H9 (cell line): ENCODE data around the gene RPL21. TPM values are rescaled to one million over a fixed set of nuclear protein-coding genes. Genes with fewer than 3 reads are reported as not detected.

Source experiments
- DNase-seq: peaks from one replicate; pipeline ENCODE4 v3.0.0-alpha.2; 2017
- H2AFZ ChIP-seq: one replicate; pipeline ENCODE4 v1.6.1; 2013; ENCODE audit warnings: mild to moderate bottlenecking, low read length, control low read depth, moderate library complexity
- H2AK5ac ChIP-seq: 2 replicates; pipeline ENCODE4 v1.6.1; 2013; ENCODE audit warnings: low read length, control low read depth, mixed read lengths; ENCODE audit not compliant: insufficient read length
- H2BK120ac ChIP-seq: one replicate; pipeline ENCODE4 v1.6.1; 2013; ENCODE audit warnings: low read depth, mild to moderate bottlenecking, low read length, control low read depth, inconsistent platforms; ENCODE audit not compliant: poor library complexity, severe bottlenecking
- H2BK12ac ChIP-seq: 2 replicates; pipeline ENCODE4 v1.6.1; 2013; ENCODE audit warnings: low read length, control low read depth, mixed read lengths, low read depth; ENCODE audit not compliant: insufficient read length
- H2BK15ac ChIP-seq: 2 replicates; pipeline ENCODE4 v1.6.1; 2013; ENCODE audit warnings: low read depth, low read length, control low read depth
- H2BK20ac ChIP-seq: one replicate; pipeline ENCODE4 v1.6.1; 2013; ENCODE audit warnings: low read depth, mild to moderate bottlenecking, low read length, control low read depth, inconsistent platforms; ENCODE audit not compliant: poor library complexity, severe bottlenecking
- H2BK5ac ChIP-seq: 2 replicates; pipeline ENCODE4 v1.6.1; 2013; ENCODE audit warnings: low read length, control low read depth, mixed read lengths; ENCODE audit not compliant: insufficient read length
- H3K14ac ChIP-seq: 2 replicates; pipeline ENCODE4 v1.6.1; 2013; ENCODE audit warnings: low read length, control low read depth; ENCODE audit not compliant: insufficient read depth
- H3K18ac ChIP-seq: 2 replicates; pipeline ENCODE4 v1.6.1; 2013; ENCODE audit warnings: low read depth, mild to moderate bottlenecking, mixed read lengths, low read length, control low read depth; ENCODE audit not compliant: insufficient read length
- H3K23ac ChIP-seq: 2 replicates; pipeline ENCODE4 v1.6.1; 2013; ENCODE audit warnings: low read length, control low read depth, mixed read lengths, low read depth; ENCODE audit not compliant: insufficient read length
- H3K23me2 ChIP-seq: 2 replicates; pipeline ENCODE4 v1.6.1; 2013; ENCODE audit warnings: low read depth, mild to moderate bottlenecking, mixed read lengths, low read length, control low read depth; ENCODE audit not compliant: insufficient read length, poor library complexity, severe bottlenecking
- H3K27ac ChIP-seq: 2 replicates; pipeline ENCODE4 v1.5.1; 2013; ENCODE audit warnings: low read length, control low read depth, mixed read lengths, low read depth; ENCODE audit not compliant: insufficient read length
- H3K27me3 ChIP-seq: 2 replicates; pipeline ENCODE4 v1.6.1; 2013; ENCODE audit warnings: low read length, control low read depth, inconsistent platforms; ENCODE audit not compliant: insufficient read depth
- H3K4ac ChIP-seq: 2 replicates; pipeline ENCODE4 v1.6.1; 2013; ENCODE audit warnings: low read depth, mild to moderate bottlenecking, control low read depth, inconsistent platforms, low read length, moderate library complexity
- H3K4me1 ChIP-seq: 2 replicates; pipeline ENCODE4 v1.6.1; 2013; ENCODE audit warnings: low read length, control low read depth, inconsistent platforms; ENCODE audit not compliant: insufficient read depth
- H3K4me2 ChIP-seq: 2 replicates; pipeline ENCODE4 v1.6.1; 2013; ENCODE audit warnings: low read length, control low read depth, mixed read lengths; ENCODE audit not compliant: insufficient read length, insufficient read depth
- H3K56ac ChIP-seq: 2 replicates; pipeline ENCODE4 v1.6.1; 2013; ENCODE audit warnings: low read depth, mild to moderate bottlenecking, mixed read lengths, low read length, control low read depth; ENCODE audit not compliant: insufficient read length
- H3K79me1 ChIP-seq: 2 replicates; pipeline ENCODE4 v1.6.1; 2013; ENCODE audit warnings: low read depth, mild to moderate bottlenecking, moderate library complexity, low read length, control low read depth, inconsistent platforms; ENCODE audit not compliant: insufficient read depth, poor library complexity, severe bottlenecking
- H3K79me2 ChIP-seq: 2 replicates; pipeline ENCODE4 v1.6.1; 2013; ENCODE audit warnings: low read length, control low read depth, inconsistent platforms; ENCODE audit not compliant: insufficient read depth
- H3K9ac ChIP-seq: 2 replicates; pipeline ENCODE4 v1.6.1; 2013; ENCODE audit warnings: low read length, control low read depth, mixed read lengths; ENCODE audit not compliant: insufficient read length; ENCODE audit errors: extremely low read depth
- H3K9me3 ChIP-seq: one replicate; pipeline ENCODE4 v1.6.1; 2013; ENCODE audit warnings: low read depth, low read length, inconsistent platforms; ENCODE audit not compliant: control insufficient read depth
- H3T11ph ChIP-seq: one replicate; pipeline ENCODE4 v1.6.1; 2013; ENCODE audit warnings: mild to moderate bottlenecking, low read length, control low read depth, inconsistent platforms
- H4K20me1 ChIP-seq: one replicate; pipeline ENCODE4 v1.6.1; 2013; ENCODE audit not compliant: control insufficient read depth, insufficient read length, insufficient read depth
- H4K5ac ChIP-seq: 2 replicates; pipeline ENCODE4 v1.6.1; 2013; ENCODE audit warnings: low read depth, mild to moderate bottlenecking, mixed read lengths, low read length, control low read depth; ENCODE audit not compliant: insufficient read length
- H4K8ac ChIP-seq: replicated peaks from 2 replicates; pipeline ENCODE4 v1.6.1; 2013; ENCODE audit warnings: low read length, control low read depth, mixed read lengths, low read depth; ENCODE audit not compliant: insufficient read length
- H4K91ac ChIP-seq: 2 replicates; pipeline ENCODE4 v1.6.1; 2013; ENCODE audit warnings: low read depth, mild to moderate bottlenecking, moderate library complexity, mixed read lengths, low read length, control low read depth; ENCODE audit not compliant: insufficient read length
- H3K27ac Mint-ChIP-seq, 3 experiments: 2 replicates in 2 of 3; 3 replicates in 1 of 3; pipeline ENCODE4 v1.8.0; 2020 to 2021; ENCODE audit warnings: mixed read lengths in 3 of 3, mild to moderate bottlenecking in 1 of 3, moderate library complexity in 1 of 3
- H3K27me3 Mint-ChIP-seq: 2 replicates; pipeline ENCODE4 v1.8.0; 2021; ENCODE audit warnings: low read depth, mild to moderate bottlenecking, moderate library complexity, mixed read lengths
- H3K36me3 Mint-ChIP-seq, 3 experiments: 2 replicates in 2 of 3; 3 replicates in 1 of 3; pipeline ENCODE4 v1.8.0; 2020 to 2021; ENCODE audit warnings: low read depth in 3 of 3, mixed read lengths in 3 of 3; ENCODE audit not compliant: insufficient read depth in 1 of 3
- H3K4me1 Mint-ChIP-seq, 2 experiments: 2 replicates each; pipeline ENCODE4 v1.8.0; 2020; ENCODE audit warnings: mixed read lengths in 2 of 2
- H3K4me3 Mint-ChIP-seq, 2 experiments: 2 replicates in 1 of 2; 3 replicates in 1 of 2; pipeline ENCODE4 v1.8.0; 2020 to 2021; ENCODE audit warnings: mild to moderate bottlenecking in 2 of 2, mixed read lengths in 2 of 2, moderate library complexity in 1 of 2
- H3K9me3 Mint-ChIP-seq, 2 experiments: 2 replicates in 1 of 2; 3 replicates in 1 of 2; pipeline ENCODE4 v1.8.0; 2020; ENCODE audit warnings: mild to moderate bottlenecking in 2 of 2, mixed read lengths in 2 of 2, moderate library complexity in 1 of 2
- CTCF ChIP-seq: fragments of 200-600 bp; sonication (generic); conservative IDR thresholded peaks from 3 replicates; pipeline ENCODE4 v1.8.0; 2021; ENCODE audit warnings: antibody characterized with exemption, mild to moderate bottlenecking
- WGBS: extraction: QIAGEN DNeasy Blood & Tissue Kit; methylation state at CpG from one replicate; pipeline ENCODE4 v1.1.7; 2013; ENCODE audit warnings: missing lambda C conversion rate, low lambda C conversion rate, mixed read lengths; ENCODE audit not compliant: insufficient read length; ENCODE audit errors: extremely low coverage; 5-methylcytosine and 5-hydroxymethylcytosine counted together
- total RNA-seq: library from RNA; stranded (reverse); gene quantifications from 2 replicates; pipeline ENCODE4 v1.2.1, GENCODE V29; 2021

Gene RPL21
- total RNA-seq, 1 experiment from 2014 or later: 1,099 TPM

GRCh38 chr13:27274631-27275030, 23.3 kb downstream of the RPL21 start:
- Histone ChIP-seq H4K91ac (no peak overlapping the region), H3K23ac (no peak overlapping the region), H2AK5ac (no peak overlapping the region), H4K8ac (no peak overlapping the region), H2BK5ac (no peak overlapping the region), H3K56ac (no peak overlapping the region), H3K14ac (no peak overlapping the region), H3K79me1 (no peaks in the 10 kb centered on the region), H3K18ac (no peak overlapping the region), H3K9me3 (no peaks in the 10 kb centered on the region), H4K5ac (no peak overlapping the region), H3K23me2 (peaks cover 9% of the 10 kb centered on the region), H2AFZ (no peak overlapping the region), H2BK120ac (no peak overlapping the region), H3T11ph (no peak overlapping the region), H3K27ac (no peak overlapping the region), H3K79me2 (no peaks in the 10 kb centered on the region), H2BK12ac (no peak overlapping the region), H3K4ac (no peak overlapping the region), H3K4me1 (no peaks in the 10 kb centered on the region), H4K20me1 (no peaks in the 10 kb centered on the region), H3K27me3 (no peaks in the 10 kb centered on the region), H3K4me2 (no peak overlapping the region), H2BK20ac (no peak overlapping the region), H3K9ac (no peak overlapping the region), H2BK15ac (no peak overlapping the region)
- H3K9me3 Mint-ChIP-seq: no peaks in the 10 kb centered on the region
- H3K36me3 Mint-ChIP-seq: no peaks in the 10 kb centered on the region
- H3K4me1 Mint-ChIP-seq: peaks cover 15 to 22% of the 10 kb centered on the region in 2 experiments
- H3K27me3 Mint-ChIP-seq: peaks cover 48% of the 10 kb centered on the region
- no peak for TF ChIP-seq CTCF
- H3K27ac Mint-ChIP-seq: no peak overlapping the region
- H3K4me3 Mint-ChIP-seq: no peak overlapping the region
- peak; percentile 7 for DNase-seq
- no CpG with 5 or more reads among the region's 1 CpG for WGBS
